Measurements from ENCODE around the gene ATIC.

The ATIC gene

DNA sequence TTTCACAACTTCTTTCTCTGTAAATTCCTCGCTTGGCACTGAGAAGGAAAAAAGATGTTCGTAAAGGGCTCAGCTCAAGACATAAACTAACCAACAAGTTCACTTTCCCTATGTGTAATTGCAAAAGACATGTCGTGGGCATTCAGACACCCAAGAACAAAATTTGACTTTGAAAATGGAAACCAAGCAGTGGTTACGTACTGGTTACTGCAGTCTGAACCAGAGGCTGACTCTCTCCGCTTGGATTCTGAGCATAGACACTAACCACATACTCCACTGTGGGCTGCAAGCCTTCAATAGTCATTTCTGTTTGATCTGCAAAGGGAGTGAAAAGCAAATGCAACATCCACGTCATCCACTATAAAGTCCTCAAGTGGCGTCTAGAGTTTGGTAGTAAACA, 70.2 kb downstream of the ATIC start:
- Histone ChIP-seq H3K9ac (ENCODE audit: low read depth, low read length) (no peak overlapping the region), H3K27me3 (ENCODE audit: control insufficient read depth, insufficient read depth, low read length) (no peaks in the 10 kb centered on the region), H3K4me1 (ENCODE audit: control insufficient read depth, insufficient read depth, low read length) (no peaks in the 10 kb centered on the region), H3K36me3 (ENCODE audit: insufficient read depth, low read length) (peaks cover 91% of the 10 kb centered on the region), H3K4me2 (ENCODE audit: low read length) (no peak overlapping the region), H3K4me3 (ENCODE audit: low read length) (no peak overlapping the region), H3K9me3 (replicated peaks; ENCODE audit: low read length) (no peaks in the 10 kb centered on the region)

DNA sequence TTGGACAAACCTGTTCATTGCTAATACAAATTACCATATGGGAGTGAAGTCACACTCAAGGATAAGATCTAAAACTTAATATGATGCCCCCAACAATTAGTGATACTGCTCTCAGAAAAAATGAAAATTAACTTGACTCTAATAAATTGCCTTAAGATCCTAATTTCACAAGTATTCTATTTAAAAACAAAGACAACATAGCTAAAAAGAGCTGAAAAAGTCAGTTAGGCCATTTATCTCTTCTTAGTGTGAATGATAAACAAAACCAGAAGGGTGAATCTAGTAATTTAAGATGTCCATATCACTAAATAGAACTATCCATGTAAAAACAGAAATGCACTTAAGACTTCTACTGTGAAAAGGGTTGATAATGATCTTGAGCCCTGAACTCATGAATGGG, 70.6 kb downstream of the ATIC start:
- Histone ChIP-seq H3K4me2 (ENCODE audit: low read length) (no peak overlapping the region), H3K27me3 (ENCODE audit: control insufficient read depth, insufficient read depth, low read length) (no peaks in the 10 kb centered on the region), H3K4me3 (ENCODE audit: low read length) (no peak overlapping the region), H3K9me3 (replicated peaks; ENCODE audit: low read length) (no peaks in the 10 kb centered on the region), H3K9ac (ENCODE audit: low read depth, low read length) (no peak overlapping the region), H3K4me1 (ENCODE audit: control insufficient read depth, insufficient read depth, low read length) (no peaks in the 10 kb centered on the region), H3K36me3 (ENCODE audit: insufficient read depth, low read length) (peaks cover 91% of the 10 kb centered on the region)

DNA sequence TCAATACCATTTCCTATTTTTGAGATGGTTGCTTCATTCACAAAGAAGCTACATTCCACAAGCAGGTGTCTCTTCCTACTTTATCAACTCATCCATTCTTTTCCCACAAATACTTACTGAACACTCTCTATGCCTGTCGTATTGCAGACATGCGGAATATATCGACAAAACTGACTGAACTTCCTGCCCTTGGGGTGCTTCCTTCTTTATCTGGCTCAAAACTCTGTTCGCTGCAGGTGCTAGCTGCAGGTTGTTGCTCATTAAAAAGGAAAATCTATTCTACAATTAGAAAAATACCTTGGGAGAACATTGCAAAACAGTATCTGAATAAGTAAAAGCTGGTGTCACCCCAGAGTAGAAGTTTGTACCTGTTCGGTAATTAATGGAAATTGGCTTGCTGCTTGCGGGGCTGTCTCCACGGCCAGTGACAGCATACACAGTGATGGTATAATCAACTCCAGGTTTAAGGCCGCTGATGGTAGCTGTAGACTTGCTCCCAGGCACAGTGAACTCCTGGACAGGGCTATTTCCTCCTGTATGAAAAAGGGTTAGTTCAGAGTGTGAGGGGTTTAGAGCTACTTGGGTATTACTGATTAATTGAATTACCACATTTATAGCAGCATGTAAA, 71.9 kb downstream of the ATIC start:
- H3K4me3 ChIP-seq (ENCODE audit: low read length) = no peak overlapping the region
- H3K9ac ChIP-seq (ENCODE audit: low read depth, low read length) = no peak overlapping the region
- H3K9me3 ChIP-seq (replicated peaks; ENCODE audit: low read length) = no peaks in the 10 kb centered on the region
- no peak overlapping the region for H3K4me2 ChIP-seq (ENCODE audit: low read length)
- no peaks in the 10 kb centered on the region for H3K27me3 ChIP-seq (ENCODE audit: control insufficient read depth, insufficient read depth, low read length)
- no peaks in the 10 kb centered on the region for H3K4me1 ChIP-seq (ENCODE audit: control insufficient read depth, insufficient read depth, low read length)
- peaks cover 92% of the 10 kb centered on the region for H3K36me3 ChIP-seq (ENCODE audit: insufficient read depth, low read length)

DNA sequence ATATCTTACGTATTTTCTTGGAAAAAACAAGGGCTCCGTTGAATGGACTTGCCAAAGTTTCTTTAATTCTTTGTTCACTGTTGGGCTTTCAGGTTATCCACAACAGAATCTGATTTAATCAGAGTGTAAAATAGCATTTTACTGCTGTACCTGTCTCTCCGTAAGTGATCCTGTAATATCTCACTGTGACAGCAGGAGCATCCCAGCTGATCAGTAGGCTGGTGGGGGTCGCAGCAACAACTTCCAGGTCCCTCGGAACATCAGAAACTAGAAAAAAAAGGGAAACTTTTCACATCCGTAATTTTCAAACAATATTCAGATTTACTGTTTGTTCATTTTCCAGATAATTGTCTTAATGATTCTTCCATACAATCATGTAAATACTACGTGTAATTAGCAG, 72.9 kb downstream of the ATIC start:
- no peak overlapping the region for H3K4me2 ChIP-seq (ENCODE audit: low read length)
- no peaks in the 10 kb centered on the region for H3K4me1 ChIP-seq (ENCODE audit: control insufficient read depth, insufficient read depth, low read length)
- no peak overlapping the region for H3K9ac ChIP-seq (ENCODE audit: low read depth, low read length)
- no peak overlapping the region for H3K4me3 ChIP-seq (ENCODE audit: low read length)
- H3K27me3 ChIP-seq (ENCODE audit: control insufficient read depth, insufficient read depth, low read length) = no peaks in the 10 kb centered on the region
- H3K36me3 ChIP-seq (ENCODE audit: insufficient read depth, low read length) = peaks cover 89% of the 10 kb centered on the region
- H3K9me3 ChIP-seq (replicated peaks; ENCODE audit: low read length) = no peaks in the 10 kb centered on the region

DNA sequence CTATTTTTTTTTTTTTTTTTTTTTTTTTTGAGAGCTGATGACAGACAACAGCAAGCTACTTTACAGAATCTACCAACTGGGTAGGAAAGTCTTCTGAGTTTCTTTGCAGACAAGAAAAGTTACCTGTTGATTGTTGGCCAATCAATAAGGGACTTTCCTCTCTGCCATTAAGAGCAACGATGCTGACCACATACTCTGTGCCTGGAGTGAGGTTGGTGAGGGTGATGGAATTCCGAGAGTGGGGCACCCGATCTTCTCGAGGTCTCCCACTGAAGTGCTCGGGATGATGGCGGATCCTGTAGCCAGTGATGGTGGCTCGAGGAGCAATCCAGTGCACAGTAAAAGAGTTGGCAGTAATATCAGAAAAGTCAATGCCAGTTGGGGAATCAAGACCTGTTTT, 74.7 kb downstream of the ATIC start:
- Histone ChIP-seq H3K4me3 (ENCODE audit: low read length) (no peak overlapping the region), H3K27me3 (ENCODE audit: control insufficient read depth, insufficient read depth, low read length) (no peaks in the 10 kb centered on the region), H3K4me2 (ENCODE audit: low read length) (no peak overlapping the region), H3K36me3 (ENCODE audit: insufficient read depth, low read length) (peaks cover 89% of the 10 kb centered on the region), H3K9ac (ENCODE audit: low read depth, low read length) (no peak overlapping the region), H3K9me3 (replicated peaks; ENCODE audit: low read length) (no peaks in the 10 kb centered on the region), H3K4me1 (ENCODE audit: control insufficient read depth, insufficient read depth, low read length) (no peaks in the 10 kb centered on the region)

DNA sequence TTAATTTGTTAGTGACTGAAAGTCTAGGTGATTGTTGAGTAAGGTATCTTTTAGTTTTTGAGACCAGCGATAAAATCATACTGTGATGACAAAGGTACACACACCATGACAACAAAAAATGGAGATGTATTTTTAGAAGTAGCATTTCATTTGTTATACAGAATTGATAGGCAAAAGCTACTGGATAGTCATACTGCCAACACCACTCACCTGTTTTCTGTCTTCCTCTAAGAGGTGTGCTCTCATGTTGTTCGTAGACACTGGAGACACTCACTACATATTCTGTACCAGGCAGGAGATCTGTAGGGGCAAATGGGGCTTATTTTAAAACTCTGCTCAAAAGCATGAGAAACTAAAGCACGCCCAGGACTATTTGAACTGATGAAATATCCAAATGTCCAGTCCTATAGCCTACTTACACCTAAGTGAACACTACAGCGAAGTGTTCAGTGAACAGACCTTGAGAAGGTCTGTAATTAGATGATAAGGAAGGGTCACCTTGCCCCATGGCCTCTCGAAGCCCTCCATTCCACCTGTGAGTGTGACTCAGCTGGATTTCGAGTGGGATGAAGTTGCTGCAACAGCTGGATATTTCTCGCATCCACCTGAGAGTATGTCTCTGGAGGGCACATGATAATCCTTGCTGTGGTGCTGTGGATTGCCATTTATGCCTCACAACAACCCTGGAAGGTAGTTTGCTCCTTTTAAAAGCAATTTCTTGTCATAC, 76.3 kb downstream of the ATIC start:
- no peaks in the 10 kb centered on the region for H3K9me3 ChIP-seq (replicated peaks; ENCODE audit: low read length)
- no peaks in the 10 kb centered on the region for H3K27me3 ChIP-seq (ENCODE audit: control insufficient read depth, insufficient read depth, low read length)
- no peaks in the 10 kb centered on the region for H3K4me1 ChIP-seq (ENCODE audit: control insufficient read depth, insufficient read depth, low read length)
- H3K9ac ChIP-seq (ENCODE audit: low read depth, low read length) = no peak overlapping the region
- H3K4me3 ChIP-seq (ENCODE audit: low read length) = no peak overlapping the region
- no peak overlapping the region for H3K4me2 ChIP-seq (ENCODE audit: low read length)
- peaks cover 89% of the 10 kb centered on the region for H3K36me3 ChIP-seq (ENCODE audit: insufficient read depth, low read length)

DNA sequence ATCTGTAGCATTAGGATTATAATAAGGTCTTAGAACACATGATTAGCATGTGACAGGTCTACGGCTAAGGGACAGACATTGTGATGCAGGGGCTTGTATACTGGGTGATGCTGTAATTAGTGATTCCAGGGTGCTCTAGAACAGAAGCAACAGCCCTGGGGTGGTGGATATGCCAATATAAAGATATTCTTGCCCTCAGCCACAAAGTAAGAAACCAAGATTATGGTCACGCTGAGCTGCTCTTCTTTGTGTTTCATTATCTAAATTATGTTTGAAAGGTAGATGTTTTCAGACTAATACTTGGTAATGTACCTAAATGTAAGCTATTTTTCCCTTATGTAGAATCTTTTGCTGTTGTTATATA, 78.7 kb downstream of the ATIC start:
- Histone ChIP-seq H3K36me3 (ENCODE audit: insufficient read depth, low read length) (peaks cover 93% of the 10 kb centered on the region), H3K4me3 (ENCODE audit: low read length) (no peak overlapping the region), H3K9me3 (replicated peaks; ENCODE audit: low read length) (no peaks in the 10 kb centered on the region), H3K4me1 (ENCODE audit: control insufficient read depth, insufficient read depth, low read length) (peaks cover 6% of the 10 kb centered on the region), H3K27me3 (ENCODE audit: control insufficient read depth, insufficient read depth, low read length) (no peaks in the 10 kb centered on the region), H3K9ac (ENCODE audit: low read depth, low read length) (no peak overlapping the region), H3K4me2 (ENCODE audit: low read length) (no peak overlapping the region)

DNA sequence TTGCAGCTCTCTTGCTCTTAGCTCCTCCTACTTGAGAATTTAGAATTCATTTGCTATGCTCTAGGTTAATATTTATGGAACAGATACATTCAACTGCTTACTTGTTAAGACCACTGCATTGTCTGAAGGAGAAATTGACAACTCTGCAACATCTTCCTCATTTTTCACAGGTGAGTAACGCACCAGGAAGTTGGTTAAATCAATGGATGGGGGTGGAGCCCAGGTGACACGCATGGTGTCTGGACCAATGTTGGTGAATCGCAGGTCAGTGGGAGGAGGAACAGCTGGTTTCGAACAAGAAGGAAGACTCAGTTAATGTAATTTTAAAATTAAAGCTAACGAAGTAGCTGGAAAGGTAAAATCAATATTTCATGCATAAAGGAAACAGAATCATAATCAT, 79.7 kb downstream of the ATIC start:
- Histone ChIP-seq H3K4me1 (ENCODE audit: control insufficient read depth, insufficient read depth, low read length) (peaks cover 10% of the 10 kb centered on the region), H3K4me2 (ENCODE audit: low read length) (no peak overlapping the region), H3K27me3 (ENCODE audit: control insufficient read depth, insufficient read depth, low read length) (no peaks in the 10 kb centered on the region), H3K9ac (ENCODE audit: low read depth, low read length) (no peak overlapping the region), H3K9me3 (replicated peaks; ENCODE audit: low read length) (no peaks in the 10 kb centered on the region), H3K36me3 (ENCODE audit: insufficient read depth, low read length) (peaks cover 98% of the 10 kb centered on the region), H3K4me3 (ENCODE audit: low read length) (no peak overlapping the region)

DNA sequence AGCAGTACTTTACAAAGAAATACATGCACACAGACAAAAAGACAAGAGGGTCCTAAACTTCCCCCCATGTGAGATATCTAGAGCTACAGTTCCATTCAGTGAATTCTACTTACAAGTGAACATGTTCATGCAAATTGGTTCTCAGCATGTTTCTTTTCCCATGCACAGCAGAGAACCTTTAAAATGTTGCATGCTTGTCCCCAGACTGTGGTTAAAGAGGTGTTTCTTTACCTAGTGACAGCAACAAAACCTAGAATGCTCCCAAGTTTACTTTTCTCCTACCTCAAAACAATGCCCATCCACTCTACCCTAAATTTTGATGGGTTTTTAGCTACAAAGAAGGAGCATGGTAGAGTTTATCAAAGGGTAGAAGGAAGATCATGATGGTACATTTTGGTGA, 80.3 kb downstream of the ATIC start:
- Histone ChIP-seq H3K4me2 (ENCODE audit: low read length) (no peak overlapping the region), H3K9me3 (replicated peaks; ENCODE audit: low read length) (no peaks in the 10 kb centered on the region), H3K36me3 (ENCODE audit: insufficient read depth, low read length) (peaks cover 98% of the 10 kb centered on the region), H3K4me3 (ENCODE audit: low read length) (no peak overlapping the region), H3K4me1 (ENCODE audit: control insufficient read depth, insufficient read depth, low read length) (peaks cover 16% of the 10 kb centered on the region), H3K9ac (ENCODE audit: low read depth, low read length) (no peak overlapping the region), H3K27me3 (ENCODE audit: control insufficient read depth, insufficient read depth, low read length) (no peaks in the 10 kb centered on the region)

DNA sequence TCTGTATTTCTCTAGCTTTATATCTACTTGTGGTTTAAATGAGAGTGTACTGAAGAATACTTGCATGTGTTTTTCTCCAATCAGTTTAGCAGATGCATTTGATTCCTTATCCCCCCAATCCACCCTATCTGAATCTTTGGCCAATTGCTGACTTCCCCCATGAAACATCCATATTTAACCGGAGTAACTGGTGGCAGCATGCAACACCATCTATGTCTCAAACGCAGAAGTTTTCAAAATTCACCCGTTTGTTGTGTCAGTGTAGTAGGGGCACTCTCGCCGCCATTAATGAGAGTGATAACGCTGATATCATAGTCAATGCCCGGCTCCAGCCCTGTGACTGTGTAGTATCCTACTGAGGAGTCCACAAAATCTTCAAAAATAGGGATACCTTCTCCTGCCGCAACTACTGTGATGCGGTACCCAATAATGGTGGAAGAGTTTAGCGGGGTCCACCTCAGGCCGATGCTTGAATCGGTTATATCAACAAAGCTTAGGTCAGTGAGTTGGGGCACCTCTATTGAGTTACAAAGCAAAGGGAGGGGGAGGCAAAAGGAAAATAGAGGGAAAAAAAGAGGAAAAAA, 80.9 kb downstream of the ATIC start:
- Histone ChIP-seq H3K9ac (ENCODE audit: low read depth, low read length) (no peak overlapping the region), H3K9me3 (replicated peaks; ENCODE audit: low read length) (no peaks in the 10 kb centered on the region), H3K4me3 (ENCODE audit: low read length) (no peak overlapping the region), H3K4me1 (ENCODE audit: control insufficient read depth, insufficient read depth, low read length) (peaks cover 21% of the 10 kb centered on the region), H3K27me3 (ENCODE audit: control insufficient read depth, insufficient read depth, low read length) (no peaks in the 10 kb centered on the region), H3K36me3 (ENCODE audit: insufficient read depth, low read length) (peaks cover 98% of the 10 kb centered on the region), H3K4me2 (ENCODE audit: low read length) (no peak overlapping the region)

DNA sequence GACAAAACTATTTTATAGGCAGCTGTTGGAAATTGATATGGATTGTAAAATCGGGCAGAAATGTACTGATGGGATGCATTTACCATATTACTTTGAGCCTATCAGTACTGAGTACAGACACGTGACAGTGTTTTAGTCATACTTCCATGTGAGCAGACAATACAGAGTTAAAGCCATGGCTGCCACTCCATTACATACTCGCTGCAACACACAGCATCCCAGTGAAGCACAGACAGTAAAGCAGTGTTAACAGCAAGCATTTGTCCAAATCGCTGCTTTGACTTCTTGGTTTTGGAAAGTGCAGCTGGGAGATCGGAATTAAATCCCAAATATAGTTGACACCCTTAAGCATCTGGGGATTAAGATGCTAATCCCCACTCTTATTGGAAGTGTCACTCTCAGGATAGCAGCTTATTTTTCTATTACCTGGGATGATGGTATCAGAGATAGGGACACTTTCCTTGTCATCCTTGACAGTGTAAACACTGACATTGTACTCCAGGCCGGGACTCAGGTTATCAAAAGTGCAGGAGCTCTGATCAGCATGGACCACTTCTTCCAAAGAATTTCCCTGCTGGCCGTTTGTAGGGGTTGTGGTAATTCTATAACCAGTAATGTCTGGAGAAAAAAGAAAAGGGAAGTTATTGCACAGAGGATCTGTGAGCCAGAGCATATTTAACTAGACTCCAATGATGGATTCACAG, 82.4 kb downstream of the ATIC start:
- Histone ChIP-seq H3K4me2 (ENCODE audit: low read length) (no peak overlapping the region), H3K27me3 (ENCODE audit: control insufficient read depth, insufficient read depth, low read length) (no peaks in the 10 kb centered on the region), H3K36me3 (ENCODE audit: insufficient read depth, low read length) (peaks cover 100% of the 10 kb centered on the region), H3K9ac (ENCODE audit: low read depth, low read length) (no peak overlapping the region), H3K4me3 (ENCODE audit: low read length) (no peak overlapping the region), H3K9me3 (replicated peaks; ENCODE audit: low read length) (no peaks in the 10 kb centered on the region), H3K4me1 (ENCODE audit: control insufficient read depth, insufficient read depth, low read length) (peaks cover 35% of the 10 kb centered on the region)
